Left lobe of liver (tissue), 2 donors: ENCODE measurements around the gene DCLRE1C. TPM values are rescaled to one million over a fixed set of nuclear protein-coding genes. Genes with fewer than 3 reads are reported as not detected.
"Not testable (repeated sequence)": the region's sequence is repeated elsewhere in the genome, so short reads cannot be mapped to it uniquely, and the experiment has no call there.

Experiments
- ATAC-seq: fragments of 200-7000 bp; cut with Tn5 transposase; one replicate; pipeline ENCODE4 v1.9.1; 2020; ENCODE audit warnings: mild to moderate bottlenecking, moderate library complexity
- DNase-seq: peaks from one replicate; pipeline ENCODE4 v3.0.0-alpha.2; 2020; ENCODE audit warnings: low spot score
- total RNA-seq: library from RNA; stranded (reverse); gene quantifications from one replicate; pipeline ENCODE4 v1.2.1, GENCODE V29; 2021
- donor health status: DM: no; HTN: no; CAD: no; lungs with moderate emphysema.
- donor health status: DM: no; HTN: yes; CAD: no.

Gene DCLRE1C
- total RNA-seq, result 1.7 TPM

GRCh38 chr10:14954001-14954770, at the start of gene DCLRE1C:
DCLRE1C (minus strand) TSS chr10:14954096; CDS start chr10:14954010, 86 bp downstream.
- peak; percentile 92 for DNase-seq
- ATAC-seq, result peak; percentile 94

- ATAC-seq (no peak), DNase-seq (no peak)
Observed at GRCh38 chr10:14995964-14996565, 42.2 kb upstream of the DCLRE1C start.

GRCh38 chr10:14993500-14994455, 39.9 kb upstream of the DCLRE1C start:
- not testable (repeated sequence) for DNase-seq, ATAC-seq

GRCh38 chr10:14992336-14992735, 38.4 kb upstream of the DCLRE1C start:
- not testable (repeated sequence) for ATAC-seq, DNase-seq

- not testable (repeated sequence) for ATAC-seq, DNase-seq
Observed at GRCh38 chr10:14991035-14991749, 37.3 kb upstream of the DCLRE1C start.

- not testable (repeated sequence) for DNase-seq, ATAC-seq
Observed at GRCh38 chr10:14989552-14989951, 35.7 kb upstream of the DCLRE1C start.

GRCh38 chr10:14982744-14983143, 28.8 kb upstream of the DCLRE1C start:
- DNase-seq, result no peak

GRCh38 chr10:14975672-14976273, 21.9 kb upstream of the DCLRE1C start:
- ATAC-seq (no peak), DNase-seq (no peak)

More at GRCh38 chr10:14982744-14983143, 28.8 kb upstream of the DCLRE1C start:
- ATAC-seq, result no peak

- ATAC-seq, DNase-seq: not testable (repeated sequence)
Observed at GRCh38 chr10:14974153-14974998, 20.5 kb upstream of the DCLRE1C start.

GRCh38 chr10:14971867-14972448, 18.1 kb upstream of the DCLRE1C start:
- DNase-seq (no peak), ATAC-seq (peak; percentile 51)

GRCh38 chr10:14967897-14968296, 14.0 kb upstream of the DCLRE1C start:
- DNase-seq (no peak), ATAC-seq (no peak)

- peak; percentile 96 for ATAC-seq
- peak; percentile 95 for DNase-seq
Observed at GRCh38 chr10:14959221-14960057, 5.5 kb upstream of the DCLRE1C start, which contains the start of gene MEIG1. MEIG1 (plus strand) TSS chr10:14959388; CDS start chr10:14966469, 7,081 bp downstream.

- ATAC-seq, result peak; percentile 20
- DNase-seq, result no peak
Observed at GRCh38 chr10:14958872-14959220, 5.0 kb upstream of the DCLRE1C start.

GRCh38 chr10:14954934-14955333, 1.0 kb upstream of the DCLRE1C start:
- ATAC-seq (no peak), DNase-seq (no peak)

GRCh38 chr10:14953424-14954000, 384 bp downstream of the DCLRE1C start:
- ATAC-seq (peak; percentile 35), DNase-seq (no peak)

GRCh38 chr10:14952851-14953423, 959 bp downstream of the DCLRE1C start:
- no peak for DNase-seq
- ATAC-seq, result no peak

- DNase-seq (no peak), ATAC-seq (no peak)
Observed at GRCh38 chr10:14949291-14949690, 4.6 kb downstream of the DCLRE1C start.
